Uterus (tissue), 2 donors: Measurements from ENCODE around the gene KLF13.

Source experiments
- CTCF ChIP-seq, 4 experiments: fragments of 200-600 bp in 2 of 4; fragments of 450-650 bp in 2 of 4; sonication (generic) in 2 of 4; IDR thresholded peaks; one replicate each; pipeline ENCODE4 v1.5.1; 2016 to 2019; ENCODE audit warnings: antibody characterized with exemption in 4 of 4, mild to moderate bottlenecking in 2 of 4, moderate library complexity in 1 of 4
- POLR2A ChIP-seq, 2 donors: fragments of 450-650 bp; IDR thresholded peaks; one replicate each; pipeline ENCODE4 v1.6.1; 2016; ENCODE audit warnings: antibody characterized with exemption in 2 of 2, mild to moderate bottlenecking in 1 of 2, moderate library complexity in 1 of 2

- TF ChIP-seq POLR2A (IDR thresholded peaks at IDR 0.05) (no peak), CTCF (IDR thresholded peaks at IDR 0.05) (no peak)
These were observed 14.4 kb downstream of the KLF13 start for GRCh38 chr15:31341071-31341470.
